ENCODE measurements around the gene CPT2. TPM values are rescaled to one million over a fixed set of nuclear protein-coding genes. Genes with fewer than 3 reads are reported as not detected.

Gene CPT2
- 10 to 100 TPM in 1 of 2 donors, 1 to 10 TPM in 1; 8.2 to 16.5 TPM for polyA plus RNA-seq

DNA sequence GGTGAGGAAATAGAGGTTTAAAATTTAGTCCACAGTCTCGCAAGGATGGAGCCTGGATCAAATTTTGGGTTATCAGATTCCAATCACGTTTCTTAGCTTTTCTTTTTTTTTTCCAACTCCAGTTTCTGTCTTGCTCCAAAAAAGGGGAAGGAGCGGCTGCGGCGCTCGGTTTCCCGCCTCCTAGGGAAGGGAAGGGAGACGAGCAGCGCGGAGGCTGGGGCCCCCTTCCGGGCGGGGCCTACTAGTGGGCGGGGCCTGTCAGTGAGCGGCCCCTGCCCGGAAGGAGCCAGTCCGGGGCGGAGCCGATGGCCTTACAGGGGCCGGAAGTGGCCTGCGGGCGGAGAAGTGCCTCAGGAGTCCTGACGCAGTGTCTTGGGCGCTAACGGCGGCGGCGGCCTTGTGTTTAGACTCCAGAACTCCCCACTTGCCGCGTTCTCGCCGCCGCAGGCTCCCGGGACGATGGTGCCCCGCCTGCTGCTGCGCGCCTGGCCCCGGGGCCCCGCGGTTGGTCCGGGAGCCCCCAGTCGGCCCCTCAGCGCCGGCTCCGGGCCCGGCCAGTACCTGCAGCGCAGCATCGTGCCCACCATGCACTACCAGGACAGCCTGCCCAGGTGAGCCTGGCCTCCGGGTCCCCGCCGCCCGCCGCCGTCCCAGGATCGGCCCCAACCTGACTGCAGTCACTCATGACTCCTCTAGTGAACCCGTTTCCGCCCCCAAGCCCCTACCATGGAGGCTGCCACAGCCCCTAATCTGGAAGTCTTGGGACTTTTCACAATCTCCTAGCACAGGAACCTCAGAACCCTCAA, at the start of gene CPT2:
Gene CPT2, plus strand, starts transcription at position 340 of the 806 bp plus-strand sequence. Its CDS starts 120 bp downstream, at position 460.
- Histone ChIP-seq H3K4me3 (ENCODE audit: low read depth in 1 of 2, low read length in 2 of 2) (peak within 1 kb of the TSS; percentile 74 to 96), H3K36me3 (ENCODE audit: control insufficient read depth in 2 of 2, insufficient read depth in 2 of 2, low read length in 1 of 2) (no peaks in the 10 kb centered on the region), H3K9me3 (ENCODE audit: control insufficient read depth in 2 of 2, insufficient read depth in 1 of 2, low read depth in 1 of 2, low read length in 1 of 2) (no peaks in the 10 kb centered on the region), H3K27me3 (ENCODE audit: control insufficient read depth in 1 of 2, insufficient read depth in 2 of 2, low read length in 2 of 2) (no peaks in the 10 kb centered on the region), H3K27ac (ENCODE audit: low read depth in 2 of 2, low read length in 1 of 2) (peak within 1 kb of the TSS; percentile 96 to 98), H3K4me1 (ENCODE audit: control insufficient read depth in 2 of 2, insufficient read depth in 2 of 2, low read length in 1 of 2) (peaks cover 0 to 4% of the 10 kb centered on the region in 2 donors)
- WGBS, 2 donors = 1% methylated on average over 57 of the region's 57 CpGs

DNA sequence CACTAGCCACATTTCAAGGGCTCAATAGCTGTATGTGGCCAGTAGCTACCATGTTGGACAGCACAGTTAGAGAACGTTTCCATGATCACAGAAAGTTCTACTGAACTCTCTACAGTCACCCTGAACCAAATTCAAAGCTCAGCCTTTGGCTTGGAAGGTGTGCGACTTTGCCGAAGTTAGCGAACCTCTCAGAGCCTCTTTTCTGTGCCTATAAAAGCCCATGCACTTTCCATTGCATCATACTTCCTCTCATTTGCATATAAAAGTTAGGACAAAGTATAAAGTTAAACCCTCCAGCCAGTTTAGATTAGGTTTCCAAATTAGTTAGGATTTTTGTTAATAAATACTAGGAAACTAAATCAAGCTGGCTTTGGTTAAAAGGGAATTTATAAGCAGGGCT, 49.5 kb upstream of the CPT2 start:
- no peak overlapping the region for H3K27ac ChIP-seq (ENCODE audit: low read depth in 2 of 2, low read length in 1 of 2)

DNA sequence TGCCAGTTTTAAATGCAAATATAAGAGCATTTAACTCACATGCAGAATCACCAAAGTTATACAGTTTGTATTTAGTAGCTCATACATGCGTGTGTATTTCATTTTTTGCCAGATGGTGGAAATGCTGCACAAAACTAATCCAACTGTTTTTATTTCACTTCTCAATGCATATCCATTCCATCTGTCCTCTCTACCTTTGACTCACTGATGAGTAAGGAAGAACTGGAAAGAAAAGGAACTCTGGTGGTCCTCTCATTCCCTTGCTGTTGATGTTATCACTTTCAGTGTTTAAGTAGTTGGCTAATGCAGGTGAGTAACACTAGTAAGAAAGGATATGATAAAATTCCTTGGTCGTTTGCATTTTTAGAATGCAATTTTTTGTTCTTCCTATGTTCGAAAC, 48.5 kb upstream of the CPT2 start:
- WGBS, 2 donors = 81% methylated on average over 3 of the region's 3 CpGs
- H3K4me3 ChIP-seq (ENCODE audit: low read depth in 1 of 2, low read length in 2 of 2) = no peak overlapping the region

More for the DNA sequence above, 49.5 kb upstream of the CPT2 start:
- Histone ChIP-seq H3K27me3 (ENCODE audit: control insufficient read depth in 1 of 2, insufficient read depth in 2 of 2, low read length in 2 of 2) (no peaks in the 10 kb centered on the region), H3K36me3 (ENCODE audit: control insufficient read depth in 2 of 2, insufficient read depth in 2 of 2, low read length in 1 of 2) (no peaks in the 10 kb centered on the region), H3K4me3 (ENCODE audit: low read depth in 1 of 2, low read length in 2 of 2) (no peak overlapping the region), H3K4me1 (ENCODE audit: control insufficient read depth in 2 of 2, insufficient read depth in 2 of 2, low read length in 1 of 2) (peaks cover 0 to 6% of the 10 kb centered on the region in 2 donors), H3K9me3 (ENCODE audit: control insufficient read depth in 2 of 2, insufficient read depth in 1 of 2, low read depth in 1 of 2, low read length in 1 of 2) (no peaks in the 10 kb centered on the region)
- 64 to 86% methylated on average over 4 of the region's 4 CpGs for WGBS, 2 donors

GRCh38 chr1:53153752-53154151, 42.9 kb upstream of the CPT2 start:
- Histone ChIP-seq H3K4me3 (ENCODE audit: low read depth in 1 of 2, low read length in 2 of 2) (no peak overlapping the region), H3K27me3 (ENCODE audit: control insufficient read depth in 1 of 2, insufficient read depth in 2 of 2, low read length in 2 of 2) (no peaks in the 10 kb centered on the region), H3K4me1 (ENCODE audit: control insufficient read depth in 2 of 2, insufficient read depth in 2 of 2, low read length in 1 of 2) (no peaks in the 10 kb centered on the region), H3K27ac (ENCODE audit: low read depth in 2 of 2, low read length in 1 of 2) (no peak overlapping the region), H3K36me3 (ENCODE audit: control insufficient read depth in 2 of 2, insufficient read depth in 2 of 2, low read length in 1 of 2) (no peaks in the 10 kb centered on the region), H3K9me3 (ENCODE audit: control insufficient read depth in 2 of 2, insufficient read depth in 1 of 2, low read depth in 1 of 2, low read length in 1 of 2) (no peaks in the 10 kb centered on the region)
- WGBS, 2 donors = 83 to 86% methylated on average over 3 of the region's 3 CpGs

More for the DNA sequence above, 48.5 kb upstream of the CPT2 start:
- Histone ChIP-seq H3K27ac (ENCODE audit: low read depth in 2 of 2, low read length in 1 of 2) (no peak overlapping the region), H3K4me1 (ENCODE audit: control insufficient read depth in 2 of 2, insufficient read depth in 2 of 2, low read length in 1 of 2) (peaks cover 0 to 6% of the 10 kb centered on the region in 2 donors), H3K36me3 (ENCODE audit: control insufficient read depth in 2 of 2, insufficient read depth in 2 of 2, low read length in 1 of 2) (no peaks in the 10 kb centered on the region), H3K27me3 (ENCODE audit: control insufficient read depth in 1 of 2, insufficient read depth in 2 of 2, low read length in 2 of 2) (no peaks in the 10 kb centered on the region), H3K9me3 (ENCODE audit: control insufficient read depth in 2 of 2, insufficient read depth in 1 of 2, low read depth in 1 of 2, low read length in 1 of 2) (no peaks in the 10 kb centered on the region)

DNA sequence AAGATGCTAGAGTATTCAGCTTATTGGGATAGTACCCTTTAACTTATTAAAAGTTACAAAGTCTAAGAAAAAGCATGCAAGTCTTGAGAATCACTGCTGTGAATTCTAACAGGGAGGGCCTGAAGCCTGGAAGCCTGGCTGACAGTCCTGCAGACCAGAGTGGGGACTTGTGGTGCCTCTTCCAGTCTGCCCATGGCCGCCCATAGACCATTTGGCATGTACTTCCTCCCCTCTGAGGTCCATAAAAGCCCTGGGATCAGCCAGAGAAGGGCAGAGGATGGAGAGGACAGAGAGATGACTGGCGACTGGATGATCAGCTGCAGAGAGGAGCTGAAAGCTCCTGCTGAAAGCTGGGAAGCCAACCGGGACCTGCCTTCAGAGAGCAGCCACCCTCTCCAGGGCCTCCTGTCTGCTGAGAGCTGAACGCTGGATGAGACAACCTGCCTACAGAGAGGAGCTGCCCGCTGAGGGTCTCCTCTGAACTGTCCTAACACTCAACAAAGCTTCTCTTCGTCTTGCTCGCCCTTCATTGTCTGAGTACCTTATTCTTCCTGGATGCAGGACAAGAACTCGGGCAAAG, 41.7 kb upstream of the CPT2 start:
- WGBS, 2 donors = 88 to 89% methylated on average over 8 of the region's 8 CpGs
- Histone ChIP-seq H3K4me3 (ENCODE audit: low read depth in 1 of 2, low read length in 2 of 2) (no peak overlapping the region), H3K9me3 (ENCODE audit: control insufficient read depth in 2 of 2, insufficient read depth in 1 of 2, low read depth in 1 of 2, low read length in 1 of 2) (no peaks in the 10 kb centered on the region), H3K27ac (ENCODE audit: low read depth in 2 of 2, low read length in 1 of 2) (no peak overlapping the region), H3K27me3 (ENCODE audit: control insufficient read depth in 1 of 2, insufficient read depth in 2 of 2, low read length in 2 of 2) (no peaks in the 10 kb centered on the region), H3K36me3 (ENCODE audit: control insufficient read depth in 2 of 2, insufficient read depth in 2 of 2, low read length in 1 of 2) (no peaks in the 10 kb centered on the region), H3K4me1 (ENCODE audit: control insufficient read depth in 2 of 2, insufficient read depth in 2 of 2, low read length in 1 of 2) (no peaks in the 10 kb centered on the region)

GRCh38 chr1:53155534-53155933, 41.1 kb upstream of the CPT2 start:
- Histone ChIP-seq H3K4me1 (ENCODE audit: control insufficient read depth in 2 of 2, insufficient read depth in 2 of 2, low read length in 1 of 2) (no peaks in the 10 kb centered on the region), H3K4me3 (ENCODE audit: low read depth in 1 of 2, low read length in 2 of 2) (no peak overlapping the region), H3K36me3 (ENCODE audit: control insufficient read depth in 2 of 2, insufficient read depth in 2 of 2, low read length in 1 of 2) (no peaks in the 10 kb centered on the region), H3K27me3 (ENCODE audit: control insufficient read depth in 1 of 2, insufficient read depth in 2 of 2, low read length in 2 of 2) (no peaks in the 10 kb centered on the region), H3K27ac (ENCODE audit: low read depth in 2 of 2, low read length in 1 of 2) (no peak overlapping the region), H3K9me3 (ENCODE audit: control insufficient read depth in 2 of 2, insufficient read depth in 1 of 2, low read depth in 1 of 2, low read length in 1 of 2) (no peaks in the 10 kb centered on the region)
- 65 to 85% methylated on average over 1 of the region's 1 CpG for WGBS, 2 donors

GRCh38 chr1:53155945-53156344, 40.7 kb upstream of the CPT2 start:
- no peaks in the 10 kb centered on the region for H3K9me3 ChIP-seq (ENCODE audit: control insufficient read depth in 2 of 2, insufficient read depth in 1 of 2, low read depth in 1 of 2, low read length in 1 of 2)
- H3K27ac ChIP-seq (ENCODE audit: low read depth in 2 of 2, low read length in 1 of 2) = no peak overlapping the region
- 82 to 86% methylated on average over 7 of the region's 7 CpGs for WGBS, 2 donors
- no peaks in the 10 kb centered on the region for H3K27me3 ChIP-seq (ENCODE audit: control insufficient read depth in 1 of 2, insufficient read depth in 2 of 2, low read length in 2 of 2)
- no peaks in the 10 kb centered on the region for H3K4me1 ChIP-seq (ENCODE audit: control insufficient read depth in 2 of 2, insufficient read depth in 2 of 2, low read length in 1 of 2)
- H3K36me3 ChIP-seq (ENCODE audit: control insufficient read depth in 2 of 2, insufficient read depth in 2 of 2, low read length in 1 of 2) = no peaks in the 10 kb centered on the region
- H3K4me3 ChIP-seq (ENCODE audit: low read depth in 1 of 2, low read length in 2 of 2) = no peak overlapping the region

- H3K27me3 ChIP-seq (ENCODE audit: control insufficient read depth in 1 of 2, insufficient read depth in 2 of 2, low read length in 2 of 2) = no peaks in the 10 kb centered on the region
- no peaks in the 10 kb centered on the region for H3K36me3 ChIP-seq (ENCODE audit: control insufficient read depth in 2 of 2, insufficient read depth in 2 of 2, low read length in 1 of 2)
- H3K27ac ChIP-seq (ENCODE audit: low read depth in 2 of 2, low read length in 1 of 2) = no peak overlapping the region
- no peak overlapping the region for H3K4me3 ChIP-seq (ENCODE audit: low read depth in 1 of 2, low read length in 2 of 2)
- H3K9me3 ChIP-seq (ENCODE audit: control insufficient read depth in 2 of 2, insufficient read depth in 1 of 2, low read depth in 1 of 2, low read length in 1 of 2) = no peaks in the 10 kb centered on the region
- WGBS, 2 donors = 68 to 75% methylated on average over 3 of the region's 3 CpGs
- H3K4me1 ChIP-seq (ENCODE audit: control insufficient read depth in 2 of 2, insufficient read depth in 2 of 2, low read length in 1 of 2) = no peaks in the 10 kb centered on the region
Measured at GRCh38 chr1:53156783-53157182, 39.8 kb upstream of the CPT2 start.

GRCh38 chr1:53158900-53159299, 37.7 kb upstream of the CPT2 start:
- WGBS, 2 donors = 72 to 93% methylated on average over 1 of the region's 1 CpG
- Histone ChIP-seq H3K4me3 (ENCODE audit: low read depth in 1 of 2, low read length in 2 of 2) (no peak overlapping the region), H3K4me1 (ENCODE audit: control insufficient read depth in 2 of 2, insufficient read depth in 2 of 2, low read length in 1 of 2) (no peaks in the 10 kb centered on the region)

More at GRCh38 chr1:53158900-53159299, 37.7 kb upstream of the CPT2 start:
- Histone ChIP-seq H3K27ac (ENCODE audit: low read depth in 2 of 2, low read length in 1 of 2) (no peak overlapping the region), H3K27me3 (ENCODE audit: control insufficient read depth in 1 of 2, insufficient read depth in 2 of 2, low read length in 2 of 2) (no peaks in the 10 kb centered on the region), H3K9me3 (ENCODE audit: control insufficient read depth in 2 of 2, insufficient read depth in 1 of 2, low read depth in 1 of 2, low read length in 1 of 2) (no peaks in the 10 kb centered on the region), H3K36me3 (ENCODE audit: control insufficient read depth in 2 of 2, insufficient read depth in 2 of 2, low read length in 1 of 2) (no peaks in the 10 kb centered on the region)
